ENCODE data around the gene MBOAT2.

- TF ChIP-seq CTCF (IDR thresholded peaks at IDR 0.05), result no peak
- TF ChIP-seq EZH2phosphoT487 (IDR thresholded peaks at IDR 0.05), result no peak
These were observed 70.8 kb downstream of the MBOAT2 start for GRCh38 chr2:8932702-8933101.

Measured in neural progenitor cell (in vitro differentiated cells).